Vagina (tissue), 2 donors: ENCODE data around the gene RNU7-1. TPM values are rescaled to one million over a fixed set of nuclear protein-coding genes. Genes with fewer than 3 reads are reported as not detected.

Experiments used
- DNase-seq, 2 donors: peaks; one replicate each; pipeline ENCODE4 v3.0.0-alpha.2; 2017; ENCODE audit errors: extremely low spot score in 2 of 2
- H3K27ac ChIP-seq: fragments of 200-600 bp; sonication (generic); one replicate; pipeline ENCODE4 v1.5.1; 2019
- H3K27me3 ChIP-seq: fragments of 200-600 bp; sonication (generic); one replicate; pipeline ENCODE4 v1.5.1; 2019
- H3K36me3 ChIP-seq, 2 donors: fragments of 200-600 bp; sonication (generic); one replicate each; pipeline ENCODE4 v1.5.1; 2017 to 2019
- H3K4me1 ChIP-seq: fragments of 200-600 bp; sonication (generic); one replicate; pipeline ENCODE4 v1.5.1; 2019
- H3K4me3 ChIP-seq, 2 donors: fragments of 200-600 bp; sonication (generic); 1 replicate in 1 of 2; 2 replicates in 1 of 2; pipeline ENCODE4 v1.5.1; 2016 to 2019
- H3K9me3 ChIP-seq: fragments of 200-600 bp; sonication (generic); one replicate; pipeline ENCODE4 v1.5.1; 2019
- CTCF ChIP-seq, 3 experiments: fragments of 450-650 bp in 2 of 3; fragments of 200-600 bp in 1 of 3; sonication (generic) in 1 of 3; IDR thresholded peaks; one replicate each; pipeline ENCODE4 v1.5.1; 2017 to 2019; ENCODE audit warnings: antibody characterized with exemption in 3 of 3, mild to moderate bottlenecking in 2 of 3, moderate library complexity in 2 of 3
- POLR2A ChIP-seq, 2 donors: fragments of 450-650 bp; IDR thresholded peaks; one replicate each; pipeline ENCODE4 v1.6.1; 2017; ENCODE audit warnings: antibody characterized with exemption in 2 of 2, mild to moderate bottlenecking in 2 of 2, moderate library complexity in 2 of 2
- POLR2AphosphoS5 ChIP-seq, 2 donors: sonication (generic); formaldehyde crosslinking; IDR thresholded peaks; one replicate each; pipeline ENCODE4 v1.9.0; 2017; ENCODE audit warnings: antibody characterized with exemption in 2 of 2, mild to moderate bottlenecking in 2 of 2, low read depth in 1 of 2; ENCODE audit not compliant: insufficient read depth in 1 of 2
- intact Hi-C: fragments of 100-400 bp; cut with DNase I; formaldehyde crosslinking; loops from one replicate; pipeline ENCODE4 v1.15.1; 2023
- total RNA-seq: library from RNA; depleted of rRNA; stranded (reverse); fragments of >200 nt; gene quantifications from one replicate; pipeline ENCODE4 v1.2.3, GENCODE V29; 2016

The RNU7-1 gene
- total RNA-seq, 1 donor from 2014 or later: not detected

- intact Hi-C loops: loop anchor here (5.0 kb wide), 1 partner anchor 165 kb away; no protein-coding TSS in a partner anchor
- no peak overlapping the region for H3K27ac ChIP-seq
- no peaks in the 10 kb centered on the region for H3K27me3 ChIP-seq
- H3K4me3 ChIP-seq: no peak overlapping the region
- no peak for DNase-seq
- H3K36me3 ChIP-seq: no peaks in the 10 kb centered on the region
- peaks cover 30% of the 10 kb centered on the region for H3K4me1 ChIP-seq
- H3K9me3 ChIP-seq: no peaks in the 10 kb centered on the region
- TF ChIP-seq POLR2A (IDR thresholded peaks at IDR 0.05) (no peak), POLR2AphosphoS5 (IDR thresholded peaks at IDR 0.05; ENCODE audit: insufficient read depth in 1 of 2, low read depth in 1 of 2) (no peak), CTCF (IDR thresholded peaks at IDR 0.05) (no peak)
Measured at GRCh38 chr12:6947615-6948014, 4.0 kb downstream of the RNU7-1 start.

- H3K4me1 ChIP-seq: peaks cover 23% of the 10 kb centered on the region
- intact Hi-C loops: loop anchor here (5.0 kb wide), 1 partner anchor 163 kb away; no protein-coding TSS in a partner anchor
- DNase-seq: no peak
- no peaks in the 10 kb centered on the region for H3K36me3 ChIP-seq
- no peaks in the 10 kb centered on the region for H3K27me3 ChIP-seq
- no peak overlapping the region for H3K27ac ChIP-seq
- H3K9me3 ChIP-seq: no peaks in the 10 kb centered on the region
- no peak for TF ChIP-seq POLR2A (IDR thresholded peaks at IDR 0.05)
- no peak for TF ChIP-seq POLR2AphosphoS5 (IDR thresholded peaks at IDR 0.05; ENCODE audit: insufficient read depth in 1 of 2, low read depth in 1 of 2)
- no peak for TF ChIP-seq CTCF (IDR thresholded peaks at IDR 0.05)
- no peak overlapping the region for H3K4me3 ChIP-seq
Measured at GRCh38 chr12:6948873-6949594, 5.4 kb downstream of the RNU7-1 start.

GRCh38 chr12:6950401-6950801 is 6.8 kb downstream of the RNU7-1 start:
- intact Hi-C loops: no loop called here
- peaks cover 23% of the 10 kb centered on the region for H3K4me1 ChIP-seq
- TF ChIP-seq POLR2A (IDR thresholded peaks at IDR 0.05) (no peak), POLR2AphosphoS5 (IDR thresholded peaks at IDR 0.05; ENCODE audit: insufficient read depth in 1 of 2, low read depth in 1 of 2) (no peak), CTCF (IDR thresholded peaks at IDR 0.05) (no peak)

GRCh38 chr12:6950811-6951540 is 7.4 kb downstream of the RNU7-1 start, which contains the start of gene PTPN6:
PTPN6 (plus strand) TSS chr12:6951356; CDS start chr12:6951513, 157 bp downstream.
- H3K36me3 ChIP-seq: no peaks in the 10 kb centered on the region
- DNase-seq: no peak
- peak within 1 kb of the TSS; percentile 26 to 37 for H3K4me3 ChIP-seq
- TF ChIP-seq POLR2AphosphoS5 (IDR thresholded peaks at IDR 0.05; ENCODE audit: insufficient read depth in 1 of 2, low read depth in 1 of 2) (no peak), POLR2A (IDR thresholded peaks at IDR 0.05) (no peak), CTCF (IDR thresholded peaks at IDR 0.05) (no peak)
- no peaks in the 10 kb centered on the region for H3K27me3 ChIP-seq
- peak within 1 kb of the TSS; percentile 30 for H3K27ac ChIP-seq
- intact Hi-C loops: no loop called here
- peaks cover 17% of the 10 kb centered on the region for H3K4me1 ChIP-seq
- H3K9me3 ChIP-seq: no peaks in the 10 kb centered on the region

More at GRCh38 chr12:6950401-6950801, 6.8 kb downstream of the RNU7-1 start:
- no peaks in the 10 kb centered on the region for H3K36me3 ChIP-seq
- no peak overlapping the region for H3K4me3 ChIP-seq
- no peaks in the 10 kb centered on the region for H3K27me3 ChIP-seq
- no peaks in the 10 kb centered on the region for H3K9me3 ChIP-seq
- no peak for DNase-seq
- no peak overlapping the region for H3K27ac ChIP-seq
